Effector memory CD8-positive, alpha-beta T cell (primary cell): ENCODE measurements around the gene TNRC6B.
"Not testable (repeated sequence)": the region's sequence is repeated elsewhere in the genome, so short reads cannot be mapped to it uniquely, and the experiment has no call there.

Experiments used
- ATAC-seq: fragments of 150-1000 bp; cut with Tn5 transposase; replicated peaks from 2 replicates; pipeline ENCODE4 v1.10.0; 2021; ENCODE audit warnings: mild to moderate bottlenecking, moderate library complexity
- DNase-seq, 3 experiments: peaks; one replicate each; pipeline ENCODE4 v3.0.0; 2021
- H3K27ac Mint-ChIP-seq, 2 donors: one replicate each; pipeline ENCODE4 v1.8.0; 2022; ENCODE audit warnings: mild to moderate bottlenecking in 2 of 2, mixed read lengths in 2 of 2, moderate library complexity in 2 of 2
- H3K27me3 Mint-ChIP-seq, 2 donors: one replicate each; pipeline ENCODE4 v1.8.0; 2022; ENCODE audit warnings: mixed read lengths in 2 of 2
- H3K36me3 Mint-ChIP-seq: one replicate; pipeline ENCODE4 v1.8.0; 2022; ENCODE audit warnings: mild to moderate bottlenecking, moderate library complexity, mixed read lengths; ENCODE audit not compliant: insufficient read depth
- H3K4me1 Mint-ChIP-seq, 2 donors: one replicate each; pipeline ENCODE4 v1.8.0; 2022; ENCODE audit warnings: low read depth in 2 of 2, mixed read lengths in 2 of 2
- H3K4me3 Mint-ChIP-seq, 2 donors: one replicate each; pipeline ENCODE4 v1.8.0; 2022; ENCODE audit warnings: mild to moderate bottlenecking in 2 of 2, mixed read lengths in 2 of 2, moderate library complexity in 2 of 2
- H3K9me3 Mint-ChIP-seq, 2 donors: one replicate each; pipeline ENCODE4 v1.8.0; 2022; ENCODE audit warnings: mixed read lengths in 2 of 2

Gene TNRC6B

GRCh38 chr22:40190501-40190900 is 12.8 kb downstream of the TNRC6B start:
- peak overlapping the region; percentile 7 to 42 for H3K27ac Mint-ChIP-seq
- peaks cover 3% of the 10 kb centered on the region for H3K36me3 Mint-ChIP-seq
- no peaks in the 10 kb centered on the region for H3K9me3 Mint-ChIP-seq
- H3K27me3 Mint-ChIP-seq, result no peaks in the 10 kb centered on the region
- H3K4me1 Mint-ChIP-seq, result peaks cover 44 to 69% of the 10 kb centered on the region in 2 donors
- H3K4me3 Mint-ChIP-seq, result no peak overlapping the region
- no peak for DNase-seq
- no peak for ATAC-seq

GRCh38 chr22:40193429-40194421 is 16.0 kb downstream of the TNRC6B start:
- peak overlapping the region; percentile 1 to 73 for H3K27ac Mint-ChIP-seq
- H3K9me3 Mint-ChIP-seq, result no peaks in the 10 kb centered on the region
- no peak overlapping the region for H3K4me3 Mint-ChIP-seq
- H3K27me3 Mint-ChIP-seq, result no peaks in the 10 kb centered on the region
- peaks cover 7% of the 10 kb centered on the region for H3K36me3 Mint-ChIP-seq
- peaks cover 52 to 68% of the 10 kb centered on the region in 2 donors for H3K4me1 Mint-ChIP-seq
- no peak for DNase-seq
- ATAC-seq, result no peak

GRCh38 chr22:40194656-40195055 is 16.9 kb downstream of the TNRC6B start:
- H3K36me3 Mint-ChIP-seq, result peaks cover 7% of the 10 kb centered on the region
- DNase-seq (no peak), ATAC-seq (no peak)
- H3K9me3 Mint-ChIP-seq, result no peaks in the 10 kb centered on the region
- no peak overlapping the region for H3K4me3 Mint-ChIP-seq
- H3K4me1 Mint-ChIP-seq, result peaks cover 58 to 71% of the 10 kb centered on the region in 2 donors
- peak overlapping the region in 1 of 2 donors; percentile 73 for H3K27ac Mint-ChIP-seq
- no peaks in the 10 kb centered on the region for H3K27me3 Mint-ChIP-seq

GRCh38 chr22:40196628-40197360 is 19.1 kb downstream of the TNRC6B start:
- peaks cover 7% of the 10 kb centered on the region for H3K36me3 Mint-ChIP-seq
- ATAC-seq, result no peak
- no peak for DNase-seq
- peak overlapping the region in 1 of 2 donors; percentile 33 for H3K4me3 Mint-ChIP-seq
- H3K4me1 Mint-ChIP-seq, result peaks cover 45 to 70% of the 10 kb centered on the region in 2 donors
- no peaks in the 10 kb centered on the region for H3K27me3 Mint-ChIP-seq
- peak overlapping the region in 1 of 2 donors; percentile 83 for H3K27ac Mint-ChIP-seq
- no peaks in the 10 kb centered on the region for H3K9me3 Mint-ChIP-seq

- H3K4me1 Mint-ChIP-seq, result peaks cover 40 to 65% of the 10 kb centered on the region in 2 donors
- H3K27ac Mint-ChIP-seq, H3K9me3 Mint-ChIP-seq, DNase-seq, H3K36me3 Mint-ChIP-seq, ATAC-seq, H3K27me3 Mint-ChIP-seq, H3K4me3 Mint-ChIP-seq: not testable (repeated sequence)
Observed at GRCh38 chr22:40197421-40197820, 19.7 kb downstream of the TNRC6B start.

GRCh38 chr22:40198733-40199132 is 21.0 kb downstream of the TNRC6B start:
- peak overlapping the region; percentile 65 to 78 for H3K27ac Mint-ChIP-seq
- H3K4me3 Mint-ChIP-seq, result no peak overlapping the region
- H3K4me1 Mint-ChIP-seq, result peaks cover 38 to 68% of the 10 kb centered on the region in 2 donors
- peaks cover 7% of the 10 kb centered on the region for H3K36me3 Mint-ChIP-seq
- ATAC-seq, result no peak
- no peak for DNase-seq
- H3K9me3 Mint-ChIP-seq, result no peaks in the 10 kb centered on the region
- H3K27me3 Mint-ChIP-seq, result no peaks in the 10 kb centered on the region

- Mint-ChIP-seq H3K9me3 (no peaks in the 10 kb centered on the region), H3K36me3 (peaks cover 7% of the 10 kb centered on the region), H3K27me3 (no peaks in the 10 kb centered on the region), H3K4me3 (no peak overlapping the region), H3K27ac (peak overlapping the region in 1 of 2 donors; percentile 14), H3K4me1 (peaks cover 40 to 69% of the 10 kb centered on the region in 2 donors)
- DNase-seq (no peak), ATAC-seq (no peak)
Observed at GRCh38 chr22:40199223-40199622, 21.5 kb downstream of the TNRC6B start.

- Mint-ChIP-seq H3K27ac (peak overlapping the region in 1 of 2 donors; percentile 14), H3K9me3 (no peaks in the 10 kb centered on the region), H3K36me3 (peaks cover 7% of the 10 kb centered on the region), H3K4me1 (peaks cover 45 to 72% of the 10 kb centered on the region in 2 donors), H3K27me3 (no peaks in the 10 kb centered on the region), H3K4me3 (no peak overlapping the region)
- ATAC-seq (no peak), DNase-seq (no peak)
Observed at GRCh38 chr22:40199852-40200251, 22.1 kb downstream of the TNRC6B start.

- ATAC-seq (peak; percentile 76), DNase-seq (peak in 2 of 3 experiments; percentile 12 to 17)
- Mint-ChIP-seq H3K9me3 (no peaks in the 10 kb centered on the region), H3K27me3 (no peaks in the 10 kb centered on the region), H3K4me3 (no peak overlapping the region), H3K27ac (peak overlapping the region; percentile 10 to 32), H3K36me3 (peaks cover 6% of the 10 kb centered on the region), H3K4me1 (peaks cover 42 to 68% of the 10 kb centered on the region in 2 donors)
Observed at GRCh38 chr22:40200795-40201530, 23.2 kb downstream of the TNRC6B start.

GRCh38 chr22:40202225-40202944 is 24.7 kb downstream of the TNRC6B start:
- peak overlapping the region; percentile 12 to 61 for H3K4me3 Mint-ChIP-seq
- H3K27ac Mint-ChIP-seq, result peak overlapping the region; percentile 60 to 78
- DNase-seq (no peak), ATAC-seq (no peak)
- H3K9me3 Mint-ChIP-seq, result no peaks in the 10 kb centered on the region
- peaks cover 5% of the 10 kb centered on the region for H3K36me3 Mint-ChIP-seq
- H3K4me1 Mint-ChIP-seq, result peaks cover 32 to 63% of the 10 kb centered on the region in 2 donors
- no peaks in the 10 kb centered on the region for H3K27me3 Mint-ChIP-seq

- H3K4me1 Mint-ChIP-seq, result peaks cover 28 to 64% of the 10 kb centered on the region in 2 donors
Observed at GRCh38 chr22:40203572-40203971, 25.8 kb downstream of the TNRC6B start.

GRCh38 chr22:40204321-40205116 is 26.8 kb downstream of the TNRC6B start:
- Mint-ChIP-seq H3K4me1 (peaks cover 22 to 62% of the 10 kb centered on the region in 2 donors), H3K36me3 (peaks cover 5% of the 10 kb centered on the region), H3K27ac (peak overlapping the region; percentile 41 to 60), H3K9me3 (no peaks in the 10 kb centered on the region), H3K27me3 (no peaks in the 10 kb centered on the region), H3K4me3 (no peak overlapping the region)
- ATAC-seq (no peak), DNase-seq (no peak)

More at GRCh38 chr22:40203572-40203971, 25.8 kb downstream of the TNRC6B start:
- Mint-ChIP-seq H3K36me3 (peaks cover 5% of the 10 kb centered on the region), H3K9me3 (no peaks in the 10 kb centered on the region), H3K27ac (peak overlapping the region; percentile 60 to 78), H3K27me3 (no peaks in the 10 kb centered on the region), H3K4me3 (peak overlapping the region; percentile 12 to 61)
- ATAC-seq (peak; percentile 87), DNase-seq (peak; percentile 11 to 20 (median 16))
